Measurements from ENCODE around the gene JOSD1. TPM values are rescaled to one million over a fixed set of nuclear protein-coding genes. Genes with fewer than 3 reads are reported as not detected.
A peak's percentile ranks its signal among the peaks of the same experiment; 100 is the strongest.

The JOSD1 gene
- total RNA-seq, 1 experiment from 2014 or later = 84.9 TPM

DNA sequence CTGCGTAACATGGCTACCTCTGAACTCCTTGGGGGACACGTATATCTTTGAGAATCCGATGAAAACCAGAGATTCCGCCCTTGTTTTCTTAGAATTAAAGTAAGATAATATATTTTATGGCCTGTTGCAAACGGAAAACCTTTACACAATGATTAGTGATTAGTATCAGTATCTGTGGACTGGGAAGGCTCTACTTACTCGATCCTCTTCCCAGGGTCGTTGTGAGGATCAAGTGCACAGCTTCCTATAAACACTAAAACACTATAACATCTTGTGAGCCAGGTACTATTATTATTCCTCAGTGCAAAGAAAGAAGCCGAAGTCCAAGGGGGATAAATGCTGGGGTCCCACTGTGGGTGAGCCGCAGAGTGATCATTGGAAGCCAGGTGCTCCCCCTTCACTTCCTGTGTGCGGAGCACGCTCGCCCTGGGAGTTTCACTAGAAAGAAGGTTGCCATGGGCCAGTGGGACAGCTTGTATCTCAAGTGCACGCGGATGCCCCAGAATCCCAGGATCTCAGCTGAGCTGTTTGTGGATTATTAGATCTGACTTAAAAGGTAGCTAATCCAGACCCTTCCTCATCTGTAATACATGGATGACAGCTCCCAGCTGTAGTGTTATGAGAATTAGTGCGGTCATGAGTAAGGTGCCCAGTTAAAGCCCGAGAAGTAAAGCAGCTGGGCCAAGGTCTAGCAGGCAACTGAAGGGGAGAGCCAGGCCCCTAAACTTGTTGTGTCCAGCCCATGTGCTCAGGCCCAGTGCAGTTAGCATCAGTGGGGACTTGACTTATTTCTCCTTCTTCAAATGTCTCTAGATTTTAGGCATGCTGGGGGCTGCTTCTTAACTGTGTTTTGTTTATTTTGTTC is 43.5 kb downstream of the JOSD1 start:
- BruUV-seq (replicated peaks) = no TSS peak
- Mint-ChIP-seq H3K4me1 (ENCODE audit: insufficient read depth, unreplicated experiment) (no peaks in the 10 kb centered on the region), H3K27me3 (ENCODE audit: insufficient read depth, unreplicated experiment) (no peaks in the 10 kb centered on the region), H3K4me3 (ENCODE audit: unreplicated experiment) (peak overlapping the region; percentile 93), H3K27ac (ENCODE audit: low read depth, unreplicated experiment) (peak overlapping the region; percentile 100), H3K9me3 (ENCODE audit: unreplicated experiment) (no peaks in the 10 kb centered on the region), H3K36me3 (ENCODE audit: insufficient read depth, unreplicated experiment) (peaks cover 15% of the 10 kb centered on the region)
- DNase-seq (ENCODE audit: unreplicated experiment) = peak; percentile 36
- TF ChIP-seq, protein P1, sequence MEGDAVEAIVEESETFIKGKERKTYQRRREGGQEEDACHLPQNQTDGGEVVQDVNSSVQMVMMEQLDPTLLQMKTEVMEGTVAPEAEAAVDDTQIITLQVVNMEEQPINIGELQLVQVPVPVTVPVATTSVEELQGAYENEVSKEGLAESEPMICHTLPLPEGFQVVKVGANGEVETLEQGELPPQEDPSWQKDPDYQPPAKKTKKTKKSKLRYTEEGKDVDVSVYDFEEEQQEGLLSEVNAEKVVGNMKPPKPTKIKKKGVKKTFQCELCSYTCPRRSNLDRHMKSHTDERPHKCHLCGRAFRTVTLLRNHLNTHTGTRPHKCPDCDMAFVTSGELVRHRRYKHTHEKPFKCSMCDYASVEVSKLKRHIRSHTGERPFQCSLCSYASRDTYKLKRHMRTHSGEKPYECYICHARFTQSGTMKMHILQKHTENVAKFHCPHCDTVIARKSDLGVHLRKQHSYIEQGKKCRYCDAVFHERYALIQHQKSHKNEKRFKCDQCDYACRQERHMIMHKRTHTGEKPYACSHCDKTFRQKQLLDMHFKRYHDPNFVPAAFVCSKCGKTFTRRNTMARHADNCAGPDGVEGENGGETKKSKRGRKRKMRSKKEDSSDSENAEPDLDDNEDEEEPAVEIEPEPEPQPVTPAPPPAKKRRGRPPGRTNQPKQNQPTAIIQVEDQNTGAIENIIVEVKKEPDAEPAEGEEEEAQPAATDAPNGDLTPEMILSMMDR (IDR thresholded peaks at IDR 0.05; ENCODE audit: unreplicated experiment) = no peak
- ChIA-PET POLR2A (interaction anchor here (0.5 to 3.2 kb wide), 14 partner anchors 10 to 855 kb away, joined by 3 to 38 read pairs (median 6); partner anchors contain the start of genes GTPBP1, JOSD1 and TOMM22), CTCF (interaction anchor here (1.0 kb wide), 1 partner anchor 24 kb away, joined by 3 read pairs; the partner anchor contains the start of gene TOMM22)
- intact Hi-C loops (cut with micrococcal nuclease) = loop anchor here (2.0 to 10.0 kb wide), 2 partner anchors 50 to 152 kb away; partner anchors contain the start of gene DDX17

DNA sequence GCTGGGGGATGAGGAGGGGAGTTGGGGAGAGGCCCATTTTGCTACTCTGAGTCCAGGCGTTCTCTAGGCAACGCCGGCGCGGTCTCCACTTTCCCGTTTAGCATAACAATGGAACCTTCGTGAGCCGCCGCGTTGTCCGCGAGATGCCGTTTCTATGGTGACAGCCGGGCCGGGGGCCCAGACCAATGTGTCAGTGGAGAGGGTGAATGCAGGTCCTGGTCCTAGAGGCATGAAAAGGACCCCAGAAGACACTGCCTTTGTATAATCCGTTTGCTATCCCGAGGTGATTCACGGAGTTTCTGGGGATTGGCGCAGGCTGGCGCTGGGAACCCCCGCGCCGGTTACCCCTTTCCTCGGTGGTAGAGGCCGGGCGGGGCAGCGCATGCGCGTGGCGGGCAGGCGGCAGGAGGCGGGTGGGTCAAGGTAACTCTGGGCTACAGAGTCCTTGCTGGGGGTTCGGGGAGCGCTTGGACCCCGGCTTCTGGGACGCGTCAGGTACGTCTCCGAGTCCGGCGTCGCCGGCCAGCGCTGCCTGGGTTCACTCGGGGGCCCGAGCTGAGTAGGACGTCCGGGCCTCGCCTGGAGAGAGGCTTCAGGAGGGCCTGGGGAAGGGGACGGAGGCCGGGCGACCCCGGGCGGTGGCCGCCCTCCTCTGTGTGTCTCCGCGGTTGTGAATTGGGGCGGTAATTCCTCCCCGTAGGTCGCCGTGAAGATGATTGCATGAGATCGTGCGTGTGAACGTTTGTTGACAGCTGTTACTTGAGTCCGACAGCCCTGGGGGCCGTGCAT is 44.3 kb downstream of the JOSD1 start, which contains the start of the genes CBY1 and FAM227A:
Gene CBY1, plus strand, starts transcription at position 383 of the 789 bp plus-strand sequence. CDS start 11,417 bp downstream, outside the sequence.
Gene FAM227A, minus strand, starts transcription at position 137 of the 789 bp plus-strand sequence. CDS start 6,224 bp downstream, outside the sequence.
- Mint-ChIP-seq H3K36me3 (ENCODE audit: insufficient read depth, unreplicated experiment) (peaks cover 15% of the 10 kb centered on the region), H3K27me3 (ENCODE audit: insufficient read depth, unreplicated experiment) (no peaks in the 10 kb centered on the region), H3K4me3 (ENCODE audit: unreplicated experiment) (peak within 1 kb of the TSS; percentile 93), H3K9me3 (ENCODE audit: unreplicated experiment) (no peaks in the 10 kb centered on the region), H3K4me1 (ENCODE audit: insufficient read depth, unreplicated experiment) (no peaks in the 10 kb centered on the region), H3K27ac (ENCODE audit: low read depth, unreplicated experiment) (peak within 1 kb of the TSS; percentile 100)
- BruUV-seq (replicated peaks) = TSS peak; percentile 74
- ChIA-PET CTCF (interaction anchor here (0.6 to 1.0 kb wide), 2 partner anchors 18 to 25 kb away, joined by 3 to 4 read pairs; partner anchors contain the start of gene TOMM22), POLR2A (interaction anchor here (0.8 to 3.2 kb wide), 10 partner anchors 11 to 258 kb away, joined by 3 to 38 read pairs (median 8); partner anchors contain the start of genes GTPBP1, JOSD1 and TOMM22)
- TF ChIP-seq, protein P1 (IDR thresholded peaks at IDR 0.05; ENCODE audit: unreplicated experiment) = no peak
- intact Hi-C loops (cut with micrococcal nuclease) = loop anchor here (2.0 to 10.0 kb wide), 2 partner anchors 50 to 152 kb away; partner anchors contain the start of gene DDX17
- peak; percentile 89 for DNase-seq (ENCODE audit: unreplicated experiment)

DNA sequence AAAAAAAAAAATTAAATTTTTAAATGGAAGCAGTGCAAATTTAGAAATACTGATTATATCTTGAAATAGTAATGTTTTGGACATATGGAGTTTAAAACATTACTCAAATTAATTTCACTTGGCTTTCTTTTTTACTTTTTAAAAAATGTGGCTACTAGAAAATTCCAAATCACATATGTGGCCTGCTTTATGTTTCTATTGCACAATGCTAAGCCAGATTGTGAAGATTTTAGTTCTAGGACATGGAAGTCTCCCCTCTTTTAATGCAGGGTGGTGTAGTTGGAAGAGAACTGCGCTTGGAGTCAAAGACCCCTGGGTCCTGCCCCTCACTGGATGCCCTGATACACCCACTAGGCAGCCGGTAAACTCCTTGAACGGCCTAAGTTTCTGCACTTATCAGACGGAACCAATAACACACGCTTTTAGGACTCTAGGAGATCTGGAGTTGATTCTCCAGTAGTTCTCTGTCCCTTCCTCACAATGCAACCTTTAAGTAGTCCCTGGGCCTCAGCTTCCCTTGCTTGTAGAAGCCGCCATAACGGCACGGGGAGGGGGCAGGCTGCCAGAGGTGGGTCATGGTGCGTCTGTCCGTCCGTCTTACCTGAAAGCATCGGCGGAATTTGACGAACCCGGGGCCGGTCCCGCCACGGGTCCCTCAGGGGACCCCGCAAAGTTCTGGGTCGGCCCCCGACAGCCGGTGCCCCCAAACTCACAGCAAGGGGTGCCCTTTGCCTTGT is 45.1 kb downstream of the JOSD1 start:
- intact Hi-C loops (cut with micrococcal nuclease) = loop anchor here (2.0 to 10.0 kb wide), 2 partner anchors 51 to 151 kb away; partner anchors contain the start of gene DDX17

More for the DNA sequence above, 45.1 kb downstream of the JOSD1 start:
- H3K4me3 Mint-ChIP-seq (ENCODE audit: unreplicated experiment) = peak overlapping the region; percentile 93
- peak overlapping the region; percentile 100 for H3K27ac Mint-ChIP-seq (ENCODE audit: low read depth, unreplicated experiment)
- no peaks in the 10 kb centered on the region for H3K4me1 Mint-ChIP-seq (ENCODE audit: insufficient read depth, unreplicated experiment)
- TF ChIP-seq, protein P1 (IDR thresholded peaks at IDR 0.05; ENCODE audit: unreplicated experiment) = no peak
- no peaks in the 10 kb centered on the region for H3K9me3 Mint-ChIP-seq (ENCODE audit: unreplicated experiment)
- H3K36me3 Mint-ChIP-seq (ENCODE audit: insufficient read depth, unreplicated experiment) = peaks cover 11% of the 10 kb centered on the region
- POLR2A ChIA-PET = interaction anchor here (0.8 to 2.6 kb wide), 4 partner anchors 26 to 51 kb away, joined by 4 to 26 read pairs (median 14); partner anchors contain the start of genes GTPBP1, JOSD1 and TOMM22
- no peak for DNase-seq (ENCODE audit: unreplicated experiment)
- CTCF ChIA-PET = no interaction called here
- H3K27me3 Mint-ChIP-seq (ENCODE audit: insufficient read depth, unreplicated experiment) = no peaks in the 10 kb centered on the region
- BruUV-seq (replicated peaks) = TSS peak; percentile 88

All from MCF 10A (cell line).